Panc1 (cell line): ENCODE data around the gene FDPS. TPM values are rescaled to one million over a fixed set of nuclear protein-coding genes. Genes with fewer than 3 reads are reported as not detected.

Source experiments
- ATAC-seq: fragments of 200-7000 bp; cut with Tn5 transposase; 2 replicates; pipeline ENCODE4 v1.9.1; 2020; ENCODE audit warnings: mild to moderate bottlenecking, moderate library complexity
- Bru-seq: library from RNA; stranded (reverse); fragments of 400-500 nt; gene quantifications from one replicate; lab custom pipeline; 2021; lab: Mats Ljungman, UMichigan
- BruChase-seq, 2 experiments: library from RNA; stranded (reverse); fragments of 400-500 nt; gene quantifications; one replicate each; lab custom pipeline; 2021; lab: Mats Ljungman, UMichigan
- BruUV-seq: library from RNA; stranded (reverse); fragments of 400-500 nt; replicated peaks from 2 replicates; lab custom pipeline; 2021; lab: Mats Ljungman, UMichigan
- CTCF ChIA-PET: fragments of 300-600 bp; sonication (Branson Sonifier 250); formaldehyde crosslinking; loops from one replicate; lab custom pipeline; 2022; ENCODE audit warnings: antibody characterized with exemption; lab: Charles Lee
- POLR2A ChIA-PET: fragments of 300-600 bp; sonication (Branson Sonifier 250); formaldehyde crosslinking; loops from one replicate; lab custom pipeline; 2022; ENCODE audit warnings: antibody characterized with exemption; lab: Charles Lee
- DNase-seq: peaks from one replicate; pipeline ENCODE4 v3.0.0-alpha.2; 2010; ENCODE audit warnings: low read depth, low spot score
- H3K27ac ChIP-seq: 2 replicates; pipeline ENCODE4 v1.5.1; 2011; ENCODE audit warnings: mild to moderate bottlenecking, low read length, inconsistent platforms
- H3K27me3 ChIP-seq: fragments of 200-500 bp; sonication (Bioruptor generic); 2 replicates; pipeline ENCODE4 v1.6.0; 2014; ENCODE audit warnings: low read length, inconsistent platforms; ENCODE audit not compliant: control insufficient read depth, insufficient read depth
- H3K36me3 ChIP-seq: fragments of 200-500 bp; sonication (Bioruptor generic); 2 replicates; pipeline ENCODE4 v1.5.1; 2014; ENCODE audit warnings: inconsistent platforms, mild to moderate bottlenecking, low read length, moderate library complexity; ENCODE audit not compliant: control insufficient read depth, insufficient read depth
- H3K4me1 ChIP-seq: 2 replicates; pipeline ENCODE4 v1.5.1; 2011; ENCODE audit warnings: inconsistent platforms, mild to moderate bottlenecking, low read length, moderate library complexity; ENCODE audit not compliant: control insufficient read depth, insufficient read depth
- H3K4me3 ChIP-seq, 2 experiments: 2 replicates each; pipeline ENCODE4 v1.5.1; 2011 to 2012; ENCODE audit warnings: low read depth in 2 of 2, low read length in 2 of 2, mild to moderate bottlenecking in 2 of 2, inconsistent platforms in 1 of 2, moderate library complexity in 1 of 2
- H3K9me3 ChIP-seq: fragments of 200-500 bp; sonication (Bioruptor generic); 2 replicates; pipeline ENCODE4 v1.5.1; 2014; ENCODE audit warnings: low read depth, mild to moderate bottlenecking, inconsistent platforms, low read length, moderate library complexity; ENCODE audit not compliant: control insufficient read depth, insufficient read depth
- CTCF ChIP-seq: fragments of 450-650 bp; IDR thresholded peaks from 2 replicates; pipeline ENCODE4 v1.5.1; 2017; ENCODE audit warnings: mild to moderate bottlenecking
- POLR2AphosphoS5 ChIP-seq: IDR thresholded peaks from 2 replicates; pipeline ENCODE4 v1.6.1; 2012; ENCODE audit warnings: mild to moderate bottlenecking, low read depth, low read length, moderate library complexity
- REST ChIP-seq, 2 experiments: IDR thresholded peaks; 2 replicates each; pipeline ENCODE4 v1.6.1; 2011 to 2012; ENCODE audit warnings: low read depth in 2 of 2, control low read depth in 1 of 2, low read length in 1 of 2, mild to moderate bottlenecking in 1 of 2, moderate library complexity in 1 of 2; ENCODE audit not compliant: insufficient read depth in 1 of 2
- SIN3A ChIP-seq: IDR thresholded peaks from 2 replicates; pipeline ENCODE4 v1.6.1; 2012; ENCODE audit warnings: low read depth, mild to moderate bottlenecking, low read length, moderate library complexity, borderline replicate concordance; ENCODE audit not compliant: insufficient read depth
- TCF7L2 ChIP-seq: IDR thresholded peaks from 2 replicates; pipeline ENCODE4 v1.6.1; 2011; ENCODE audit warnings: mild to moderate bottlenecking, low read depth, low read length, inconsistent platforms
- in situ Hi-C: cut with HindIII; loops from 2 replicates; pipeline ENCODE4 v1.10.0; 2016; ENCODE audit warnings: low sequenced_read_pairs, low pct_unique_long_range_greater_than_20kb
- intact Hi-C: fragments of 100-400 bp; cut with micrococcal nuclease; formaldehyde crosslinking; loops from one replicate; pipeline ENCODE4 v1.10.0; 2022; ENCODE audit not compliant: unreplicated experiment
- long read RNA-seq: library from polyadenylated mRNA; unstranded; transcript quantifications from one replicate; pipeline ENCODE4 v2.0.0, GENCODE V29; 2021; ENCODE audit not compliant: unreplicated experiment
- polyA plus RNA-seq: library from polyadenylated mRNA; unstranded; fragments of >200 nt; gene quantifications from one replicate; pipeline ENCODE4 v1.2.1, GENCODE V29; 2012; ENCODE audit warnings: missing spikeins; ENCODE audit not compliant: insufficient read length
- total RNA-seq: library from RNA; stranded (reverse); gene quantifications from one replicate; pipeline ENCODE4 v1.2.1, GENCODE V29; 2021; ENCODE audit not compliant: unreplicated experiment

FDPS gene
- 255 TPM for total RNA-seq
- 170 TPM for polyA plus RNA-seq
- Bru-seq, nascent RNA: percentile 94 among the genes with signal in this experiment
- percentile 99 among the genes with signal in this experiment for BruChase-seq, experiment 1, labeled RNA remaining after a 2-hour chase
- BruChase-seq, experiment 2, labeled RNA remaining after a 6-hour chase: percentile 95 among the genes with signal in this experiment
- long read RNA-seq, transcript FDPS-214 (2 exons, 475 nt): minor isoform, 6 of 300 reads
- long read RNA-seq, transcript FDPS-203 (10 exons, 1,256 nt): major isoform, 86 of 300 reads
- long read RNA-seq, transcript FDPS-206 (10 exons, 1,178 nt): minor isoform, 54 of 300 reads
- long read RNA-seq, transcript FDPS-202 (11 exons, 1,431 nt): minor isoform, 5 of 300 reads
- long read RNA-seq, partial matches to known transcripts: 81 of 300 reads
- long read RNA-seq, other reads (novel, unspliced or antisense): 58 of 300 reads

GRCh38 chr1:155308493-155309422, at the start of gene FDPS:
FDPS (plus strand) TSS chr1:155308866; CDS start chr1:155309790, 924 bp downstream.
- CTCF ChIA-PET: interaction anchor here (0.6 to 2.1 kb wide), 3 partner anchors 8 to 292 kb away, joined by 4 to 16 read pairs (median 5); no protein-coding TSS in a partner anchor
- peak; percentile 96 for DNase-seq
- H3K4me1 ChIP-seq: peaks cover 9% of the 10 kb centered on the region; the same call in 1 of the 2 replicates
- H3K9me3 ChIP-seq: no peaks in the 10 kb centered on the region
- no peaks in the 10 kb centered on the region for H3K27me3 ChIP-seq
- in situ Hi-C loops: no loop called here
- peaks cover 7% of the 10 kb centered on the region; the same call in 1 of the 2 replicates for H3K36me3 ChIP-seq
- H3K4me3 ChIP-seq: peak within 1 kb of the TSS; percentile 99
- TF ChIP-seq REST (IDR thresholded peaks at IDR 0.05; ENCODE audit: insufficient read depth in 1 of 2, low read depth in 2 of 2, low read length in 1 of 2): peak in 1 of 2 experiments; percentile 28; a peak in 1 of 4 replicates
- TF ChIP-seq TCF7L2: peak; percentile 80
- peak; percentile 91 for TF ChIP-seq POLR2AphosphoS5
- TF ChIP-seq SIN3A: peak; percentile 80; the same call in 1 of the 2 replicates
- no peak for TF ChIP-seq CTCF
- POLR2A ChIA-PET: interaction anchor here (0.6 kb wide), 1 partner anchor 1361 kb away, joined by 12 read pairs; no protein-coding TSS in a partner anchor
- H3K27ac ChIP-seq: peak within 1 kb of the TSS; percentile 97
- ATAC-seq: peak; percentile 99
- intact Hi-C loops: no loop called here
- TSS peak; percentile 97 for BruUV-seq

GRCh38 chr1:155260276-155260675, 48.4 kb upstream of the FDPS start:
- H3K27ac ChIP-seq: no peak overlapping the region
- intact Hi-C loops: no loop called here
- in situ Hi-C loops: no loop called here
- no TSS peak for BruUV-seq
- no peaks in the 10 kb centered on the region for H3K9me3 ChIP-seq
- no peaks in the 10 kb centered on the region for H3K27me3 ChIP-seq
- H3K4me3 ChIP-seq: no peak overlapping the region; a peak in 1 of 4 replicates
- CTCF ChIA-PET: no interaction called here
- TF ChIP-seq TCF7L2 (no peak), SIN3A (no peak), REST (IDR thresholded peaks at IDR 0.05; ENCODE audit: insufficient read depth in 1 of 2, low read depth in 2 of 2, low read length in 1 of 2) (no peak), CTCF (no peak), POLR2AphosphoS5 (no peak)
- POLR2A ChIA-PET: no interaction called here
- H3K36me3 ChIP-seq: peaks cover 13% of the 10 kb centered on the region
- peaks cover 16% of the 10 kb centered on the region for H3K4me1 ChIP-seq
- DNase-seq (no peak), ATAC-seq (no peak)
